Panc1 (cell line): ENCODE results near the gene STRA6.

Experiments
- CTCF ChIP-seq: fragments of 450-650 bp; IDR thresholded peaks from 2 replicates; pipeline ENCODE4 v1.5.1; 2017; ENCODE audit warnings: mild to moderate bottlenecking
- POLR2AphosphoS5 ChIP-seq: IDR thresholded peaks from 2 replicates; pipeline ENCODE4 v1.6.1; 2012; ENCODE audit warnings: mild to moderate bottlenecking, low read depth, low read length, moderate library complexity
- REST ChIP-seq, 2 experiments: IDR thresholded peaks; 2 replicates each; pipeline ENCODE4 v1.6.1; 2011 to 2012; ENCODE audit warnings: low read depth in 2 of 2, control low read depth in 1 of 2, low read length in 1 of 2, mild to moderate bottlenecking in 1 of 2, moderate library complexity in 1 of 2; ENCODE audit not compliant: insufficient read depth in 1 of 2
- SIN3A ChIP-seq: IDR thresholded peaks from 2 replicates; pipeline ENCODE4 v1.6.1; 2012; ENCODE audit warnings: low read depth, mild to moderate bottlenecking, low read length, moderate library complexity, borderline replicate concordance; ENCODE audit not compliant: insufficient read depth

GRCh38 chr15:74156678-74157411, 45.7 kb downstream of the STRA6 start:
- TF ChIP-seq CTCF = no peak
- no peak for TF ChIP-seq SIN3A
- no peak for TF ChIP-seq REST (IDR thresholded peaks at IDR 0.05; ENCODE audit: insufficient read depth in 1 of 2, low read depth in 2 of 2, low read length in 1 of 2)
- TF ChIP-seq POLR2AphosphoS5 = no peak
